ENCODE results near the gene TAOK1.
"Not testable (repeated sequence)": the region's sequence is repeated elsewhere in the genome, so short reads cannot be mapped to it uniquely, and the experiment has no call there.

The TAOK1 gene

DNA sequence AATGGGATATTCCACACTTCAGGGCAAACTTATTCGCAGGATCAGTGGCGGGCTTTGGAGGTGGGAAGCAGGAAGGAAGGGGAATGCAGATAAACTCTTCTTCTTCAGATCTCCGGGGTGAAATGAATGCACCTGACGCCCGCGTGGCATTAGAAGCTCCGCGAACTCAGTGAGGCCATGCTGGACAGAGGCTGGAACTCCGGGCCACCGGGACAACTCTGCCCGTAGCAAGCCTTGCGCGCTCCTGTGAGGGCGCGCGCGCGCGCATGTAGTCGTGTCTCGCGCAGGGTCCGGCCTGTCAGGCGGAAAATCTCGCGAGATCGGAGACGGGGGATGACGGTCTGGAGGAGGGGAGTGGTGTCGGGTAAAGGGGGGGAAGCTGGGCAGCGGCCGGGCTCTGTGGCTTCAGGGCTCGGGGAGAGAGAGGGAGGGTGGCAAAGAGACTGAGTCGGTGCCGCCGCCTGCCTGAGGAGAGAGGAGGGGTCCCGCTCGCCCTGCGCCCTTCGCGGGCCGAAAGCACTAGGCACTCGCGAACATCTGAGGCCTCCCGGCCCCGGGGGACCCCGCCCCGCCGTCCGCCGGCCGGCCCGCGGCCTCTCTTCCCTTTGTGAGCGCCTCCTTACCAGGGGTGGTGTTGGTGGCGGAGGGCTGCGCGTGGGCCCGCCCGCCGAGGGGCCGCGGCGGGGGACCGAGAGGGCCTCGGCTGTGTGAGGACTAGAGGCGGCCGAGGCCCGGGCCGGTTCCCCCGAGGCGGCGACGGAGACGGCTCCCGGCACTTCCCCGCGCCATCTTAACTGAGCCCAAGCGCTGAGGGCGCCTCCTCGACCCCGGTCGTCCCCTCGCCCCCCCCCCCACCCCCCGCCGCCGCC is at the start of gene TAOK1:
Gene TAOK1, plus strand, starts transcription at position 382 of the 869 bp plus-strand sequence. CDS start 61,186 bp downstream, outside the sequence.
- DNase-seq (ENCODE audit: low spot score), result peak; percentile 99

DNA sequence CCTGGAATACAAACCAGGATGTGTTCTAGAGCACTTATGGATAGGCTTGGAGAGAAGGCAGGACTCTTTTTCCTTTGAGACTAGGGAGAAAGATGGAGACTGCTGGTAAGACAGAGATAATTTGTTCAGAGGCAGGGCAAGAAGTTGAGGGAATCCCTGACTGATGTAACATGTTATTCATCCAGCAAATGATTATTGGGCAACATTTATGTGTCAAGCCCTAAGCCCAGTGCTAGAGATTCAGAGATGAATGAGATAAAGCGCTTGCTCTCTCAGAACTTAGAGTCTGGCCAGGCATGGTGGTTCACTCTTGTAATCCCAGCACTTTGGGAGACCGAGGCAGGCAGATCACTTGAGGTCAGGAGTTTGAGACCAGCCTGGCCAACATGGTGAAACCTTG is 48.4 kb upstream of the TAOK1 start:
- no peak for DNase-seq (ENCODE audit: low spot score)

DNA sequence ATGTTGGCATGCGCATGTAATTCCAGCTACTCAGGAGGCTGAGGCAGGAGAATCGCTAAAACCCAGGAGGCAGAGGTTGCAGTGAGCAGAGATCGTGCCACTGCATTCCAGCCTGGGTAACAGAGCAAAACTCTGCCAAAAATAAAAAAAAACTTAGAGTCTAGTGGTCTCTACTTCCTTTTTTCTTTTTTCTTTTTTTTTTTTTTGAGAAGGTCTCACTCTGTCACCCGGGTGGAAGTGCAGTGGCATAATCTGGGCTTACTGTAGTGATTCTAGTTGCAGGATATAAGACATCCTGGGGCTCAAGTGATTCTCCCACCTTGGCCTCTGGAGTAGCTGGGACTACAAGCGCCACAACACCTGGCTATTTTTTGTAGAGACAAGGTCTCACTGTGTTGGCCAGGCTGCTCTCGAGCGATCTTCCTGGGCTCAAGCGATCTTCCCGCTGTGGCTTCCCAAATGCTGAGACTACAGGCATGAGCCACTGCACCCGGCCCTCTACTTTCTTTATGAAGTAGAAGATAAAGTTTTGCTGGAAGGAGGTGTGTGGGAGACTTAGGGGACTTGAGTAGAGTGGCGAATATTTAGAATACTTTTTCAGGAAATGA is 47.9 kb upstream of the TAOK1 start:
- DNase-seq (ENCODE audit: low spot score), result no peak

DNA sequence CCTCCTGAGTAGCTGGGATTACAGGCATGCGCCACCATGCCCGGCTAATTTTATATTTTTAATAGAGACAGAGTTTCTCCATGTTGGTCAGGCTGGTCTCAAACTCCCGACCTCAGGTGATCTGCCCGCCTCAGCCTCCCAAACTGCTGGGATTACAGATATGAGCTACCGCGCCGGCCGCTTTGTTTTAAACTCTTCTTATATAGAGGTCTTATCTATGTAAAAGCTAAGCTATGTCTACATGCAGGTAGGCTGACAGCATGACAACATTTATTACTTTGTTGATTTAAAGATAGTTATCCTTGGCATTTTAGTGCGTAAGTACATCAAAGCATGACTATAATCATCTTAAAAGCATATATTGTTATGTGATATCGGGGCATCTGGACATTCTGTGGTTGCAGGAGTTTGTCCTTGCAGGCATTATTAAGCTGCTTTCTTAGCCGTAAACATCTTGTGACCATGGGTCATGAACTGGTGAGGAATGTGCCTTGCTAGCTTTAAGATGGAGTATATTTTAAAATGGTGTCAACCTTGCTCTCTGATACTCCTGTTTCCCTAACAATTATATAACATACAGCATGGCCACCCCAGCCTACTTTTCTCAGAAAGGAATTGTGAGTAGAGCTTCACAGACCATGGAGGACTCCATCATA is 45.8 kb upstream of the TAOK1 start:
- DNase-seq (ENCODE audit: low spot score), result no peak

DNA sequence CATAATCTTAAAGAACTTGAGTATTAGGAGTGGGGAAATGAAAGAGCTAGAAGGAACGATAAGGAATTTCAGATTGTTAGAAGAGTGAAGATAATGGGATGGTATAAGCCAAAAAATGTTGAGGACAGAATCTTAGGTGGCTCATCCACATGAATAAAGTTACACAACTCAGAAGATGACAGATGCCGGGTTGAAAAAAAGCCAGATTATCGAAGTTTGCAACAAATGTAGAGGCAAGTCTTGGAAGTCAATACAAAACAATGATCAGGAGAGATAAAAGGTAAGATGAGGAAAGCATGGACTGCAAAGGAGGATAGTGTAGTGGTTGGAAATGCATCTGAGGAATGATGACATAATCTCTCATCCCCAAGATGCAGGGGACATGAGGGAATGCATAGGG is 45.1 kb upstream of the TAOK1 start:
- DNase-seq (ENCODE audit: low spot score), result no peak

DNA sequence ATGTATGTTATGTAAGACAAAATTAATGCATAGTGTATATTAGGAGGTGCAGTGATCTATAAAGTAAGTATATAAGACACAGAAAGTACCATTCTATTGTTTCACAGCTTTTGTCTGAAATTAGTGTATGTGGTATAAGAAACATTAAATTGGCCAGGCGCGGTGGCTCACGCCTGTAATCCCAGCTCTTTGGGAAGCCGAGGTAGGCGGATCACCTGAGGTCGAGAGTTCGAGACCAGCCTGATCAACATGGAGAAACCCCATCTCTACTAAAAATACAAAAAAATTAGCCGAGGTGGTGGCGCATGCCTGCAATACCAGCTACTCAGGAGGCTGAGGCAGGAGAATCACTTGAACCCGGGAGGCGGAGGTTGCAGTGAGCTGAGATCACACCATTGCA is 44.7 kb upstream of the TAOK1 start:
- DNase-seq (ENCODE audit: low spot score), result not testable (repeated sequence)

DNA sequence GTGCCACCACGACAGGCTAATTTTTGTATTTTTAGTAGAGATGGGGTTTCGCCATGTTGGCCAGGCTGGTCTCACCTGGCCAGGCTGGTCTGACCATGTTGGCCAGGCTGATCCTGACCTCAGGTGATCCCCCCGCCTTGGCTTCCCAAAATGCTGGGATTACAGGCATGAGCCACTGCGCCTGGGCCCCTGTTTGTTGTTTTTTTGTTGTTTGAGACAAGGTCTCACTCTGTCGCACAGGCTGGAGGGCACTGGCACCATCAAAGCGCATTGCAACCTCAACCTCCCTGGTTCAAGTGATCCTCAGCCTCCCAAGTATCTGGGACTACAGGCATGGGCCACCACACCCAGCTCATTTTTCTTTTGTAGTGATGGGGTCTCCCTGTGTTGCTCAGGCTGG is 43.7 kb upstream of the TAOK1 start:
- DNase-seq (ENCODE audit: low spot score), result no peak

DNA sequence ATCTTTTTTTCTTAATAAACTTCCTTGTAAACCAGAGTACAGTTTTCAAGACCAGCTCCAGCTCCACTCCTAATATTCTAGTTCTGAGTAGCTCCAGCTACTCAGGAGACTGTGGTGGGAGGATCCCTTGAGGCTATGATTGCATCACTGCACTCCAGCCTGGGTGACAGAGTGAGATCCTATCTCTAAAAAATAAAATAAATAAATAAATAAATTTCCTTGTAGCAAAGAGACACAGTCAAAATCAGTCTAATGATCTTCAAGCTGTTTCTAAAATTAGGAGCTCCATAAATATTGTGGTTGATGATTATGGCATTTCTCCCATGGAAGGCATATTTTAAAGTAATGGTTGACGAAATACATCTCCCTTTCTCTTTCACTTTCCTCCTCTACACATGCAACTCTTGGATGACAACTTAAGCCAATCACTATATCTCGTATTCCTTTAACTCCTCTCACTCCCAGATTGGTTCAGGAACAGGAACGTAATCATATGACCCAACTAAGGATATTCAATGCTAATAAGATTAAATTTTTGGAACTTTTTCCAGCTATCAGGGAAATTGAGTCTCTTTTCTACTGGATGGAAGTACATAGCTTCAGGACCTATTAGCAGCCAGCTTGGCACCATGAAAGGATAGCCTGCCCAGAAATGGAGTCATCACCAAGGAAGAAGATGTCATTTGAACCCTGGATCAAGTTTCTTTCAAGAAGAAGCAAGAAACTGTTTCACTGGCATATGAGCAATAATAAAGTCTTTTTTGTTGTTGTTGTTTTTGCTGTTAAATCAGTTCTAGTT is 42.1 kb upstream of the TAOK1 start:
- DNase-seq (ENCODE audit: low spot score), result no peak

DNA sequence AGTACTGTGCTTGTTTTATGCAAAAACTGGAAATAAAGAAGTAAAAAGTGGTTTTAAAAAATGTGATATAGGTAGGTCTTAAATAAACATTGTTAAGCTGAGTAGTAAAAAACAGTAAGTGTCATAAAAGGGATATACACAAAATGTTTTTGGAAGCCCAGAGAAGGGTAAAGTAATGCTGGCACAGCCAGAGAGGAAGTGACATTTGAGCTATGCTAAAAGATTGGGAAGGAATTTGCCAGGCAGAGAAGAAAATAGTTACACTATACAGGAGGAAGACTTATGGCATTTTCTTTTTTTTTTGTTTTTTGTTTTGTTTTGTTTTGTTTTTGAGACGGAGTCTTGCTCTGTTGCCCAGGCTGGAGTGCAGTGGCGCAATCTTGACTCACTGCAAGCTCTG is 40.8 kb upstream of the TAOK1 start:
- DNase-seq (ENCODE audit: low spot score), result no peak

GRCh38 chr17:29352146-29352545 is 38.0 kb upstream of the TAOK1 start:
- DNase-seq (ENCODE audit: low spot score), result no peak

DNA sequence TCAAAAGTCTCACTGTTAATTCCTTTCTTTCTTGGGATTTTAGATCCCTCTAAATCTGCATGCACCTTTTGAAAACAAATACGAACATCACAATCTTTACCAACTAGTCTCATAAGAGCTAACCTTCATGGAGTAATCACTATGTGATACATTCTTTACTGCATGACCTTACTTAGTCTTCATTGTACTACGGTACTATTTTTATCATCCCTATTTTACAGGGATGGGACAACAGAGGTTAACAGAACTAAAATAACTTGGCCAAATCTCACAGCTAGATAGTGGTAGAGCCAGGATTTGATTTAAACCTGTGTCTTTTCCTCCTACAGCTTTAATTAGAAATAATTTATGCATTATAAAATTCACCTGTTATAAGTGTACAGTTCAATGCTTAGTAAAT is 32.9 kb upstream of the TAOK1 start:
- no peak for DNase-seq (ENCODE audit: low spot score)

- peak; percentile 35 for DNase-seq (ENCODE audit: low spot score)
These were observed 32.3 kb upstream of the TAOK1 start for GRCh38 chr17:29357821-29358232.

DNA sequence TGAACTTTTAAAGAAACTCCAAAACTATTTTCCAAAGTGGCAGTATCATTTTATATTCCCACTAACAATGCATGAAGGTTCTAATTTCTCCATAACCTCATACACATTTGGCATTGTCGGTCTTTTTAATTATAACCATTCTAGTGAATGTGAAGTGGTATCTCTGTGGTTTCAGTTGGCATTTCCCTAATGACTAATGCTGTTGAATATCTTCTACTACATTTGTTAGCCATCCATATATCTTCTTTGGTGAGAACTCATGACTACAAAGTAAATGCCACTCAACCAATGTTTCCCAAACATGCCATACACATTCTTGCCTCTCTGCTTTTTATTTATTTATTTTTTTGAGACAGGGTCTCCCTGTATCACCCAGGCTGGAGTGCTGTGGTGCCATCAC is 31.7 kb upstream of the TAOK1 start:
- peak; percentile 4 for DNase-seq (ENCODE audit: low spot score)

DNA sequence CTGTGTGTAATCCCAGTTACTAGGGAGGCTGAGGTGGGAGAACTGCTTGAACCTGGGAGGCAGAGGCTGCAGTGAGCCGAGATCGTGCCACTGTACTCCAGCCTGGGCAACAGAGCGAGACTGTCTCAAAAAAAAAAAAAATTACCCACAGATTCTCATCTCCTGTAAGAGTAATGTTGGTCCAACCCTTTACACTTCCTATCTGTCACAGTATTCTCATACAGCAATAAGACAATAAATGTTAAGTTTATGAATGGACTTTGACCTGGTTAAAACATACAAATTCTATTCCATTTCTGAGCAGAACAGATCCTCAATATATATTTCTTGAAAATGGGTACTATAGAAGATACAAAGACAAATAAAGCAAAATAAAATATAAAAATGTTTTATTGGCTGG is 30.4 kb upstream of the TAOK1 start:
- no peak for DNase-seq (ENCODE audit: low spot score)

DNA sequence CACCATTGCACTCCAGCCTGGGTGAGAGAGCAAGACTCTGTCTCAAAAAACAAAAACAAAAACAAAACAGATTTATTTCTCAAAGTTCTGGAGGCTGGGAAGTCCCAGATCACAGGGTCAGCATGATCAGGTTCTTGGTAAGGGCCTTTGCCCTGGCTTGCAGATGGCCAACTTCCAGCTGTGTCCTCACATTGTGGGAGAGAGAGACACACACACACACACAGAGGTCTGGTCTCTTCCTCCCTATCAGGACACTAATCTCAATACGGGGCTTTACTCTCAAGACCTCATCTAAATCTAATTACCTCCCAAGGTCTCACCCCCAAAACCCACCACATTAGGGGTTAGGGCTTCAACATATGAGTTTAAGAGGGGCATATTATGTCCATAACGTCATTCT is 26.4 kb upstream of the TAOK1 start:
- DNase-seq (ENCODE audit: low spot score), result no peak

DNA sequence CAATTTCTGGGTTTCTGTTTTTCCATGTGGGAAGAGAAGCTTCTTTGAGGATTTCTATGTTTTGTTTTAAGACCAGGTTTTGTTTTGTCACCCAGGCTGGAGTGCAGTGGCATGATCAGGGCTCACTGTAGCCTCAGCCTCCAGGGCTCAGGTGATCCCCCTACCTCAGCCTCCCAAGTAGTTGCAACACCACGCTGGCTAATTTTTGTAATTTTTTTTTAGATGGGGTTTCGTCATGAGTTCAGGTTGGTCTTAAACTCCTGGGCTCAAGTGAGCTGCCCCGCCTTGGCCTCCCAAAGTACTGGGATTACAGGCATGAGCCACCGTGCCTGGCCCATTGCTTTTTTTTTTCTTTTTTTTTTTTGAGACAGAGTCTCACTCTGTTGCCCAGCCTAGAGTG is 25.5 kb upstream of the TAOK1 start:
- DNase-seq (ENCODE audit: low spot score), result no peak

DNA sequence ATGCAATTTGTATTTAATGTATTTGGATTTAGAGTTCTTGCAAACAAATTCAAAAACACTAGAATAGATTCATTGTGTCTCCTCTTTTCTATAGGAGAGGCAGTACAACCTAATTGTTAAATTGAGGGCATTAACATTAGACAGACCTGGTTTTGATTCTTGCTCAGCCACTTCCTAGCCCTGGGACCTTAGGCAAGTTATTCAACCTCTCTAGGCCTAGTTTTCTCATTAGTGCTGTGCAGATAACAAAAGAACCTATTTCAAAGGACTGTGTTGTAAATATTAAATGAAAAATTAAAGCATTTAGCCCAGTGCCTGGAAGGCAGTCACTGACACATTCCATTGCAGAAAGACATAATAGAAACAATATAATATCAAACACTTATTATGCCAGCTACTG is 22.0 kb upstream of the TAOK1 start:
- DNase-seq (ENCODE audit: low spot score), result no peak

DNA sequence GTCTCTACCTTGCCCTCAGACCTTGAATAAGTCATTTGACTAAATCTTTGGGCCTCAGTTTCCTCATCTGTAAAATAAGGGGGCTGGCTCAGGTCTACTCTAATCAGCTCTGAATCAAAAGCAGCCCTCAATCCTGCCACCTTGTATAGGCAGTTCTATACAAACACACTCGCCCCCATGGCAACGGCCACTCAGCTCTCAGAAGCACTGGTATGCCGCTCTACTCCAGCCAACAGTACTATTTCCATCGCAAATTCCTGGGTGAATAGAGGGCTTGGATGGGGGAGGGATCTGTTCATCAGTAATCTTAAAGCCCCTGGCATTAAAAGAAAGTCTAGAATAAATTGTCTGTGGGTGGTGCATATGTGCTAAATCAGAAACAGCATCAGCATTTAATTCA is 21.2 kb upstream of the TAOK1 start:
- DNase-seq (ENCODE audit: low spot score), result no peak

DNA sequence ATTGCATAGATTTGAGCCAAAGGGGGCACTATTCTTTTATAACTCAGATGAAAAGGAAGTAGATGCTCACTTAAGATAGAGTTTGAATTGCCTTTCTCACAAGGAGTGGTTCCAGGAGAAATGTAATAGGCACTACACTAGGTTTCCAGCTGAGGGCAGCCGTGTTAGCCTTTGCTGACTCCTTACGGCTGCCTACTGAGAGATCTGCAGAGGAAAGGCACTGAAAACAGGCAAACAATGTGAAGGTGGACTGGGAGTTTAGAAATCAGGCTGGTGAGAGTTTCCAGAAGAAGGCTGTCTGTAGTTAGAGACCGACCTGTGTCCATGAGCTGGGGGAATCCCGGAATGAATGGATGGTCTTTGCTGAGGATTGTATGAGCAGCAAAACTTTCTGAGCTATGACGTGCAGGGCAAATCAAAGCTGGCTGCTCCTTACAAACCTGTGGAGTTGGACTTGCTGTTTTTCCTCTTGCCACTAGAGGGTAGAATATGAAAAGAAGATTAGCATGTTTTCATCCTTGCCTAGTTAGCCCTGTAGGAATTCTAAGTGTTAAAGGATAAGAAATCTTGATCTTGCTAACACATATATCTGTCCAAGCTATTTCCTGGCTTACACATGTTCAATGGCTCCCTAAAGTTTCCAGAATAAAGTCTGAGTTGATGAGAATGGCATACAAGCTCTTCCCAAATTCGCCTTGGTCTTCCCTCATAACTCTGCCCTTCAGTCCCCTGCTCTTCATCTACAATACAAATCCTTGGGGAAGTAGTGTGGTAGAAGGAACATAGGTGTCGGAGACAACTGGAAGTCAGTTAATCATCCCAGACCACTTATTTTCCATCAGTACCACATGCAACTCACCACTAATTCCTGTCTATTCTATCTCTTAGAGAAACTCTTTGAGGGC is 20.1 kb upstream of the TAOK1 start:
- peak; percentile 60 for DNase-seq (ENCODE audit: low spot score)

GRCh38 chr17:29376667-29377270 is 13.4 kb upstream of the TAOK1 start:
- DNase-seq (ENCODE audit: low spot score), result no peak

- DNase-seq (ENCODE audit: low spot score), result no peak
These were observed 11.7 kb upstream of the TAOK1 start for GRCh38 chr17:29378500-29378899.

Measured in activated CD4-positive, alpha-beta T cell treated with anti-CD3 and anti-CD28 coated beads, Interleukin-2, Interleukin-4, amounts not matched to agents 100 ng/mL and 50 ng/mL, durations not matched to agents 16 hours and 8 hours (primary cell).